ENCODE measurements around the gene TBCCD1.

Gene TBCCD1, protein sequence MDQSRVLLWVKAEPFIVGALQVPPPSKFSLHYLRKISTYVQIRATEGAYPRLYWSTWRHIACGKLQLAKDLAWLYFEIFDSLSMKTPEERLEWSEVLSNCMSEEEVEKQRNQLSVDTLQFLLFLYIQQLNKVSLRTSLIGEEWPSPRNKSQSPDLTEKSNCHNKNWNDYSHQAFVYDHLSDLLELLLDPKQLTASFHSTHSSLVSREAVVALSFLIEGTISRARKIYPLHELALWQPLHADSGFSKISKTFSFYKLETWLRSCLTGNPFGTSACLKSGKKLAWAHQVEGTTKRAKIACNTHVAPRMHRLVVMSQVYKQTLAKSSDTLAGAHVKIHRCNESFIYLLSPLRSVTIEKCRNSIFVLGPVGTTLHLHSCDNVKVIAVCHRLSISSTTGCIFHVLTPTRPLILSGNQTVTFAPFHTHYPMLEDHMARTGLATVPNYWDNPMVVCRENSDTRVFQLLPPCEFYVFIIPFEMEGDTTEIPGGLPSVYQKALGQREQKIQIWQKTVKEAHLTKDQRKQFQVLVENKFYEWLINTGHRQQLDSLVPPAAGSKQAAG
- 25.2 to 32.4 (median 29.3) reads per million in 4 experiments for total RNA-seq

DNA sequence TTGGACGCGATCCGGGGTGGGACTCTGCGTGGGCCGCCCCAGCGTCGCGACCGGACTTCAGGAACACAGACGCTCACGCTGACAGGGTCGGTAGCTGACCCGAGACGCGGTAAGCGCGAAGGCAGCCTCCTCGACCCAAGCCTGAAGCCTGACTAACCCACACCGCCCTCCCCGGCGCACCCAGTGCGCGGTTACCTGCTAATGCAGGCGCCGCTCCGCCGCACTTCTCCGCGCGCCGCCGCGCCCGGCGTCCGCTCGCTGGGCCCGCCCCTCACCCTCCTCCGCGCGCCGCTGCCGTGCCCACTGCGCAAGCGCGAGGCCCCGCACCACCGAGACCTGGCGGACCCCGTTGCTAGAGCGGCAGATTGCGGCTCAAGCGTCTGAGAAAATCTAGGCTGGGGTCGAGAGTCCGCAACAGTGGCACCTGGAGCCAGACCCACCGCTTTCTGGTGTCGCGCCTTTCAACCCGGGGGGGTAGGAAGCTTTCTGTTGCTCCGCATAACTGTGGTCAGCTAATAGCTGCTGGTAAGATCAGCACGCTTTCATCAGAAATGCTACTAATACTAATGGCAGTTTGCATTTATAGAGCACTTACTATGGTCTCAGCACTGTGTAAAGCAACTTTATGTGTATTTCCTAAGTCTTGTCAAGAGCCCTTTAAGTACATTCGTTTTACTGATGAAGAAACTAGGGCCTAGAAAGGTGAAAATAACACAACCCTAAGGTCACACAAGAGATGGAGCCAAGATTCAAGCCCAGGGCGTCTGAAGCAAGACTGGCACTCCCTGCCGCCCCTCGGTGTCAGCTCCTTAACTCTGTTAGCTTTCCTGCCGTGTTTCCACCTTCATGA lies at the start of gene TBCCD1:
TBCCD1 (minus strand) TSS at position 268 of the 850 bp plus-strand sequence. CDS start 3,010 bp downstream, outside the sequence.
- peak; percentile 94 for DNase-seq

- no peak for DNase-seq
Measured at GRCh38 chr3:186616299-186616617, 49.1 kb upstream of the TBCCD1 start.

DNA sequence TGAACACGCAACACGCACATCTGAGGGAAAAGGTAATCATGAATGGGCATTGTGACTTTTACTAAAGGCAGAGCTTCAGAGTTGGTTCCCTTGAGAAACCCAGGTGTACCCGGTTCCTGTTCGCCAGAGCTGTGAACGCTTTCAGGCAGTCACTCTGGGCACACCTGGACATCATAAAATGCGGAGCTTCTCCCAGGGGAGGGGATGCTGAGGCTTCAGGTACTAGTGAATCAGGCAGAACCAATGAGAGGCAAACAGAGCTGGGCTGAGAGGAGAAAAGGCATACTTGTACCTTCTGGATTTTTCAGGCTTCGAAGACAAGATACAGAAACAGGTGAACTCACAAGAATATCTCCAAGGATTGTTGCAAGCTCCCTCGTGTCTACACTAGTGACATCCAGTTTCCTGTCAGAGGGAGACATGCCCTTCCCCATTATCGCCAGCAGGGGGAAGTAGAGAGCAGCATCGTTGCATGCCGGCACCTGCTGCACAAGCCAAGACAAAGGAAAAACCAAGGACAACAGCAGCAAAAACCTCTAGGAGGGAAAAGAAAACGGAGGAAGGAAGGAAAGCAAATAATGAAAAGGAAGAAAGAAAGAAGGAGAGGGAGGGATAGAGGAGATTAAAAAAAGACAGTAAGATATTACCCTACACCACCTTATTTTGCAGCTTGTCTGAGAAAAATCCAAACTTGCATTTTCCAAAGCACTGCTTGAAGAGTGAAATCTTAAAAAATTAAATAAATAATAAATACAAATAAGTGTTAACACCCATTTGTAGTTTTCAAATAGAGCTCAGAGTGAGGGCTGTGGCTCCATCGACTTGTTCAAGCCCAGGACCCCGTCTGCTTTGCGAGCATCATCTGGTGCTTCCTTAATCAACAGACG lies 47.7 kb upstream of the TBCCD1 start:
- peak; percentile 55 for DNase-seq

DNA sequence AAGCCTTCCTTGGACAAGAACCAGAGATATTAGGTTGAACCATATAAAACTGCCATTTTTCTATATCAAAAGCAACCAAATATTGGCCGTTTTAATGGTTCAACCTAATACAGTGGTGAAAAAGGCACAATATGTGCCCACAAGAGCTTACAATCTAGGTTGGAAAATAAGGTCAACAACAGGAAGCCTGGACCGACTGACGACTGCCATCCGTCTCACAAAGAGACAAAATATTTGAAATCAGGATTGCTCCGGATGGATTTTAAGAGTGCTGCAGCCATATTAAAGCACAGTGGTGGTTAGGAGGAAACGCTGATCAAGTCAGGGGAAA lies 47.1 kb upstream of the TBCCD1 start:
- no peak for DNase-seq

- no peak for DNase-seq
Measured at GRCh38 chr3:186613637-186614265, 46.6 kb upstream of the TBCCD1 start.

- DNase-seq: no peak
Measured at GRCh38 chr3:186612721-186613636, 45.8 kb upstream of the TBCCD1 start, which contains the start of gene AHSG. Gene AHSG, plus strand, starts transcription at chr3:186613060. Its CDS starts 82 bp downstream, at chr3:186613142.

- DNase-seq: no peak
Measured at GRCh38 chr3:186612065-186612464, 44.9 kb upstream of the TBCCD1 start.

DNA sequence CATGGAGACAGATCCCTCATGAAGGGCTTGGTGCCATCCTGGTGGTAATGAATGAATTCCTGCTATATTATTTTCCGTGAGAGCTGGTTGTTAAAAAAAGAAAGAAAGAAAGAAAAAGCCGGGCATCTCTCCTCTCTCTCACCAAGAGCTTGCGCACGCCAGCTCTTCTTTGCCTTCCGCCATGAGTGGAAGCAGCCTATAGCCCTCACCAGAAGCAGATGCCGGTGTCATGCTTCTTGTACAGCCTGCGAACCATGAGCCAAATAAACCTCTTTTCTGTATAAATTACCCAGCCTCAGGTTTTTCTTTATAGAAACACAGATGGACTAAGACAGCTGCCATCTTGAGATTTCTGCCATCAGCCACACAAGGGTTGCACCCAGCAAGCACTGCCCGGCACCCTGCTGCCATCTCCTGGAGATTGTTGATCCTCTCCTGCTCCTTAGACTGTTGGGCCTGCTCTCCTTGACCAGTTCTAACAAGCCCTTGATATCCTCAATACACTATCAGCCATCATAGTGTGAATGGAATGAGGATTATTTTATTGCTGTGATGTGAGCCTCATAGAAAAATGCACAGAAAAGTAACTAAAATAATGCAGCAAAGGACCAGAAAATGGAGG lies 42.2 kb upstream of the TBCCD1 start:
- DNase-seq: no peak

- no peak for DNase-seq
Measured at GRCh38 chr3:186608624-186609215, 41.6 kb upstream of the TBCCD1 start.

GRCh38 chr3:186605561-186606545 lies 38.7 kb upstream of the TBCCD1 start:
- DNase-seq: no peak

DNA sequence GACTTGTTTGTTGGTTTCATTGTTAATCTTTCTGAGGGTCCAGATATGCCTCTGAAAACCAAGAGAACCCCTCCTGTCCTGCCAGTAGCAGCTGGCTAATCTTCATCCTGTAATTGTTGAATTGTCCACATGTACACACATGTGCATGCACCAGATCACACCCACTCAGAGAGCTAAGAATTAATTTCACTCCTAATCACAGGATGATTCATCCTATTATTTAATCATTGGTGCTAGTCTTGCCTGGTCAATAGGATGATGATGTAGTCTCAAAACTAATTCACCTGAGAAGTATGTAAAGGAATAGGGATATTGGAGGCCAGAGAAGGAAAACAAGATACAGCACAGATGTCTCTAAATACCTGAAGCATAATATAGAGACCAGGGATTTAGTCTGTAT lies 37.9 kb upstream of the TBCCD1 start:
- no peak for DNase-seq

- DNase-seq: no peak
Measured at GRCh38 chr3:186603159-186603558, 36.0 kb upstream of the TBCCD1 start.

- no peak for DNase-seq
Measured at GRCh38 chr3:186600896-186601295, 33.8 kb upstream of the TBCCD1 start.

DNA sequence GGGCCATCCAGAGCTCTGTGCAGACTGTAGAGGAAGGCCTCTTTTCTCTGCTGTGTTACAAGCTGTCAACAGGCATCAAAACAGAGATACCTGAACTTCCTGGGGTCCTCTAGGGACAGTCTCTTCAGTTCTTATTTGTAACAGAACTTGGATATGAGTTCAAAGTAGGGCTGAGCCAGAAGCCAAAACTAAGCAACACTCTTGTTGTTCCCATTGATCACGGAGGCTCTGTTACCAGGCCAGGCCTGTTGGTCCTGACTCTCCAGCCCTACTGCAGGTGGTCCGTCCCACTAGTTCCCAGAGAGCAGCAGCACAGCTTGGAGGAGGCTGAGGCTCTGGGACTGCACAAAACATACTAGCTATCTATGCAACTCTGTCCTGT lies 32.6 kb upstream of the TBCCD1 start:
- DNase-seq: no peak

- no peak for DNase-seq
Measured at GRCh38 chr3:186599142-186599784, 32.1 kb upstream of the TBCCD1 start.

- DNase-seq: no peak
Measured at GRCh38 chr3:186598794-186599141, 31.6 kb upstream of the TBCCD1 start.

- DNase-seq: no peak
Measured at GRCh38 chr3:186598108-186598784, 31.1 kb upstream of the TBCCD1 start.

All from effector CD8-positive, alpha-beta T cell (primary cell).